H1 (cell line): ENCODE measurements around the gene UBE2E1.

Experiments used
- BCL11A ChIP-seq, 2 experiments: IDR thresholded peaks; one replicate each; pipeline ENCODE4 v1.6.1; 2011; ENCODE audit warnings: low read depth in 2 of 2, low read length in 2 of 2, mild to moderate bottlenecking in 2 of 2
- KDM1A ChIP-seq: fragments of 200-600, 300-600 bp; sonication (generic); IDR thresholded peaks from 2 replicates; pipeline ENCODE4 v1.7.1; 2016; ENCODE audit warnings: mild to moderate bottlenecking, low read length, borderline replicate concordance
- POLR2A ChIP-seq, 2 experiments: IDR thresholded peaks; 1 replicate in 1 of 2; 2 replicates in 1 of 2; pipeline ENCODE4 v1.6.1; 2011; ENCODE audit warnings: low read depth in 2 of 2, low read length in 2 of 2, mild to moderate bottlenecking in 2 of 2; ENCODE audit errors: control extremely low read depth in 1 of 2
- POLR2AphosphoS5 ChIP-seq: IDR thresholded peaks from 2 replicates; pipeline ENCODE4 v1.6.1; 2011; ENCODE audit warnings: low read depth, low read length
- TF ChIP-seq, protein P1 (sequence below): IDR thresholded peaks from 2 replicates; pipeline ENCODE4 v1.6.1; 2012; ENCODE audit warnings: inconsistent platforms
- TF ChIP-seq, protein P2 (sequence below): IDR thresholded peaks from 2 replicates; pipeline ENCODE4 v1.6.1; 2012; ENCODE audit warnings: low read length, inconsistent platforms

DNA sequence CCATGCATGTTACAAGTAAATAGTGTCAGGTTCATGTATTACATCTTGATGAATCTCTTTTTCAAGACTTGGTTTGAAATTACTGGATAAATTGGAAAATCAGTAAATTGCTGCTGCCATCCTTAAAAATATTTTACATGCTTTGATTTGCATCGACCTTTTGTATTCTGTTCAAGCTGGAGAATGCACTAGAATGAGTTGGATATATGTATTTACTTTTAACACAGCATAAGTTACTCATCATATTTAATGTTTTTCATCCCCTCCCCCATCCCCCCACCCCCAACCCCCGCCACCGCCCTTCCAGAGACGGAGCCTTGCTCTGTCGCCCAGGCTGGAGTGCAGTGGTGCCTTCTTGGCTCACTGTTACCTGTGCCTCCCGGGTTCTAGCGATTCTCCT is 16.8 kb downstream of the UBE2E1 start:
- TF ChIP-seq BCL11A (IDR thresholded peaks at IDR 0.05; ENCODE audit: low read depth in 2 of 2, low read length in 2 of 2) (no peak), POLR2AphosphoS5 (no peak), POLR2A (IDR thresholded peaks at IDR 0.05; ENCODE audit: control extremely low read depth in 1 of 2, low read depth in 2 of 2, low read length in 2 of 2) (no peak), KDM1A (no peak)
- TF ChIP-seq, protein P1, sequence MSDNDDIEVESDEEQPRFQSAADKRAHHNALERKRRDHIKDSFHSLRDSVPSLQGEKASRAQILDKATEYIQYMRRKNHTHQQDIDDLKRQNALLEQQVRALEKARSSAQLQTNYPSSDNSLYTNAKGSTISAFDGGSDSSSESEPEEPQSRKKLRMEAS = no peak
- TF ChIP-seq, protein P2, sequence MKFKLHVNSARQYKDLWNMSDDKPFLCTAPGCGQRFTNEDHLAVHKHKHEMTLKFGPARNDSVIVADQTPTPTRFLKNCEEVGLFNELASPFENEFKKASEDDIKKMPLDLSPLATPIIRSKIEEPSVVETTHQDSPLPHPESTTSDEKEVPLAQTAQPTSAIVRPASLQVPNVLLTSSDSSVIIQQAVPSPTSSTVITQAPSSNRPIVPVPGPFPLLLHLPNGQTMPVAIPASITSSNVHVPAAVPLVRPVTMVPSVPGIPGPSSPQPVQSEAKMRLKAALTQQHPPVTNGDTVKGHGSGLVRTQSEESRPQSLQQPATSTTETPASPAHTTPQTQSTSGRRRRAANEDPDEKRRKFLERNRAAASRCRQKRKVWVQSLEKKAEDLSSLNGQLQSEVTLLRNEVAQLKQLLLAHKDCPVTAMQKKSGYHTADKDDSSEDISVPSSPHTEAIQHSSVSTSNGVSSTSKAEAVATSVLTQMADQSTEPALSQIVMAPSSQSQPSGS = no peak
